K562 (cell line): ENCODE results near the gene CEND1. TPM values are rescaled to one million over a fixed set of nuclear protein-coding genes. Genes with fewer than 3 reads are reported as not detected.
A peak's percentile ranks its signal among the peaks of the same experiment; 100 is the strongest.

Experiments used
- ARHGAP35 ChIP-seq: fragments of 450-650 bp; IDR thresholded peaks from 2 replicates; pipeline ENCODE4 v1.6.1; 2018; ENCODE audit not compliant: partially characterized antibody
- CBX8 ChIP-seq: fragments of 200-600 bp; sonication (generic); IDR thresholded peaks from 2 replicates; pipeline ENCODE4 v1.6.1; 2012; ENCODE audit warnings: borderline replicate concordance, mixed run types, low read depth, mild to moderate bottlenecking, moderate library complexity, mixed read lengths, low read length, control low read depth, inconsistent platforms; ENCODE audit not compliant: poor library complexity, severe bottlenecking; ENCODE audit errors: extremely low read depth
- CTCF ChIP-seq, 3 experiments: IDR thresholded peaks in 2 of 3; conservative IDR thresholded peaks in 1 of 3; 2 replicates each; pipeline ENCODE4 v1.5.1; 2011 to 2012; ENCODE audit warnings: low read length in 3 of 3, mild to moderate bottlenecking in 3 of 3, control low read depth in 2 of 3, improper control_type of control experiment in 1 of 3, inconsistent platforms in 1 of 3, low read depth in 1 of 3, mixed read lengths in 1 of 3, moderate library complexity in 1 of 3; ENCODE audit not compliant: insufficient read depth in 2 of 3
- GTF2B ChIP-seq: IDR thresholded peaks from 2 replicates; pipeline ENCODE4 v1.6.1; 2011; ENCODE audit not compliant: insufficient read length; ENCODE audit errors: extremely low read depth
- IRF9 ChIP-seq: fragments of 450-650 bp; IDR thresholded peaks from 2 replicates; pipeline ENCODE4 v1.6.1; 2016; ENCODE audit warnings: missing biosample characterization, missing genetic modification characterization
- MECOM ChIP-seq: fragments of 250-450 bp; sonication (Bioruptor Pico); IDR thresholded peaks from 2 replicates; pipeline ENCODE4 v1.8.0; 2022; ENCODE audit warnings: inconsistent platforms
- PHB ChIP-seq: fragments of 250-450 bp; sonication (Bioruptor Pico); IDR thresholded peaks from 2 replicates; pipeline ENCODE4 v1.5.0; 2021
- POLR3G ChIP-seq: IDR thresholded peaks from 2 replicates; pipeline ENCODE4 v1.6.1; 2011; ENCODE audit not compliant: insufficient read length, insufficient replicate concordance; ENCODE audit errors: extremely low read depth
- RB1 ChIP-seq: fragments of 450-650 bp; IDR thresholded peaks from 2 replicates; pipeline ENCODE4 v1.6.1; 2017; ENCODE audit warnings: low read depth, mild to moderate bottlenecking
- RBM22 ChIP-seq: fragments of 200-400 bp; formaldehyde crosslinking; IDR thresholded peaks from 2 replicates; pipeline ENCODE4 v1.6.1; 2018; ENCODE audit warnings: low read length, low read depth; ENCODE audit not compliant: poor library complexity, severe bottlenecking
- RFX1 ChIP-seq: fragments of 450-650 bp; IDR thresholded peaks from 2 replicates; pipeline ENCODE4 v1.6.1; 2016; ENCODE audit warnings: mild to moderate bottlenecking, moderate library complexity
- SETDB1 ChIP-seq: IDR thresholded peaks from one replicate; pipeline ENCODE4 v1.6.1; 2012; ENCODE audit warnings: low read length, control low read depth, inconsistent platforms
- SMAD1 ChIP-seq: fragments of 150-350 bp; IDR thresholded peaks from 2 replicates; pipeline ENCODE4 v1.6.1; 2014; ENCODE audit warnings: low read length, low read depth; ENCODE audit not compliant: partially characterized antibody
- XRCC4 ChIP-seq: IDR thresholded peaks from one replicate; pipeline ENCODE4 v1.6.1; 2011; ENCODE audit not compliant: insufficient read depth, insufficient read length; ENCODE audit errors: extremely low read depth
- ZC3H8 ChIP-seq: fragments of 450-650 bp; IDR thresholded peaks from 2 replicates; pipeline ENCODE4 v1.6.1; 2017
- ZFX ChIP-seq: sonication (generic); formaldehyde crosslinking; IDR thresholded peaks from 2 replicates; pipeline ENCODE4 v1.8.0; 2022; ENCODE audit warnings: mild to moderate bottlenecking, missing genetic modification reagents, moderate library complexity
- ZHX1 ChIP-seq: fragments of 150-350 bp; conservative IDR thresholded peaks from 2 replicates; pipeline ENCODE4 v1.6.1; 2014; ENCODE audit warnings: low read length
- ZNF146 ChIP-seq: IDR thresholded peaks from one replicate; pipeline ENCODE4 v1.6.1; 2018; ENCODE audit warnings: missing compliant biosample characterization; ENCODE audit not compliant: unreplicated experiment
- ZNF239 ChIP-seq: fragments of 250-450 bp; sonication (Bioruptor Pico); IDR thresholded peaks from 2 replicates; pipeline ENCODE4 v1.4.0; 2020; ENCODE audit warnings: mild to moderate bottlenecking
- ZNF274 ChIP-seq: IDR thresholded peaks from 2 replicates; pipeline ENCODE4 v1.6.1; 2011; ENCODE audit warnings: low read depth, mild to moderate bottlenecking, low read length, moderate library complexity, borderline replicate concordance
- ZNF445 ChIP-seq: fragments of 250-450 bp; sonication (Bioruptor Pico); IDR thresholded peaks from 2 replicates; pipeline ENCODE4 v1.4.0; 2020; ENCODE audit warnings: low read depth, mild to moderate bottlenecking, moderate library complexity
- ZNF696 ChIP-seq: fragments of 250-450 bp; sonication (Bioruptor Pico); conservative IDR thresholded peaks from 2 replicates; pipeline ENCODE4 v1.4.0; 2020; ENCODE audit warnings: mild to moderate bottlenecking, moderate library complexity
- ZNF830 ChIP-seq: fragments of 250-450 bp; sonication (Bioruptor Pico); IDR thresholded peaks from 2 replicates; pipeline ENCODE4 v1.5.0; 2021; ENCODE audit warnings: mild to moderate bottlenecking
- polyA plus RNA-seq, 8 experiments: library from polyadenylated mRNA; depleted of rRNA in 4 of 8; stranded (reverse) in 5 of 8; unstranded in 3 of 8; fragments of >200 nt; fragmentation: Nextera tagmentation in 2 of 8; fragmentation: Illumina TruSeq in 1 of 8; extraction: Ambion mirVana in 2 of 8; extraction: Trizol in 1 of 8; gene quantifications; 2 replicates each; pipeline versions ENCODE4 v1.2.1 to v1.2.3, GENCODE V29; 2011 to 2014; ENCODE audit warnings: inconsistent platforms in 1 of 8, missing spikeins in 1 of 8
- total RNA-seq, 7 experiments: library from RNA; depleted of rRNA in 6 of 7; stranded (reverse); fragments of >200 nt in 6 of 7; fragmentation: Illumina TruSeq in 2 of 7; extraction: Trizol in 2 of 7; gene quantifications; 2 replicates each; pipeline versions ENCODE4 v1.2.1 to v1.2.3, GENCODE V29; 2011 to 2021; ENCODE audit warnings: low replicate concordance in 1 of 7

Gene CEND1
- total and polyA plus RNA-seq, 9 of the 15 experiments (the other 6 are each of a cell fraction or from before 2014, with no cell fraction given): 0.13 to 0.18 (median 0.16) TPM; not detected in 6

- TF ChIP-seq ZNF274 (no peak), ZNF239 (CRISPR knock-in tag) (no peak), ZNF830 (CRISPR knock-in tag) (no peak), ZNF445 (CRISPR knock-in tag) (no peak), IRF9 (tag) (no peak), CBX8 (no peak), RB1 (peak; percentile 91), RBM22 (no peak), XRCC4 (no peak), GTF2B (peak; percentile 49), CTCF (IDR thresholded peaks at IDR 0.05 in 2 of 3, conservative IDR thresholded peaks at IDR 0.05 in 1 of 3; ENCODE audit: insufficient read depth in 2 of 3, low read depth in 1 of 3, low read length in 3 of 3) (no peak), ZNF696 (CRISPR knock-in tag) (no peak), ZC3H8 (no peak), ZNF146 (CRISPR knock-in tag) (no peak), MECOM (CRISPR knock-in tag) (no peak), RFX1 (no peak), POLR3G (no peak), SMAD1 (peak; percentile 71), PHB (CRISPR knock-in tag) (no peak), ZFX (CRISPR knock-in tag) (peak; percentile 44), SETDB1 (no peak), ARHGAP35 (no peak), ZHX1 (no peak)
Measured at GRCh38 chr11:819129-819931, 29.4 kb upstream of the CEND1 start (continued).
